NCI-H526 (cell line): ENCODE measurements around the gene ZNF496.
"Not testable (repeated sequence)": the region's sequence is repeated elsewhere in the genome, so short reads cannot be mapped to it uniquely, and the experiment has no call there.

Source experiments
- DNase-seq, 2 experiments: peaks; one replicate each; lab custom pipeline; 2025; lab: John Stamatoyannopoulos, UW

The ZNF496 gene

DNA sequence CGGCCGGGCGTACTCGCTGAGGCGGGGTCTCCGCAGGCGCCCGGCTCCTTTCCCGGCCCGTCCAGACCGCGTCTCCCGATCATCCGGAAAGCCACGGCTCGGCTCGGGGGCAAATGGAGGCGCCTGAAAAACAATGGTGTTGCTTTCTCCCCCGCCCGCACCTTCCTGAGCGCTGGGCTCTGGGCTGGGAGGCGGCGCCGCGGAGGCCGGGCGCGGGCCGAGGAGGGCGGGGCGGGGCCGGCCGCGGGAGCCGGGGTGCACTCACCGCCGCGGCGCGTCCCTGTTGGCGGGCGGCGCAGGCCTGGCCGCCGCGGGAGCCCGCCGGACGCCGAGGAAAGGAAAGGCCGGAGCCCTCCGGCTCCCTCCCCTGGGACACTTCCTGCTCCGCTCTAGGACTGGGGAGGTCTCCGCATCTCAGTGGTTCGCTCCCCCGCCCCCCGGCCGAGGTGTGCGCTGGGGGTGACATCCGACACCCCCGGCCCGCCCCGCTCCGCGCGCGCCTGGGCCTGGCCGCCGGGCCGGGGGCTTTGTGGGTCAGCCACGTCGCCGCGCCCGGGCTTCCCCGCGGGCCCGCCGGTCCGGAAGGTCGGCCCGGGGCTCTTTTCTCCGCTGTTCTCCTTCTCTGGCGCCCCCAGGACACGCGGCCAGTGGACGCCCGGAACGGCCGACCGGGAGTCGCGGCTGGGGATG, at the start of gene ZNF496:
Gene ZNF496 (minus strand): TSS at position 343 of the 690 bp plus-strand sequence. CDS start 2,289 bp downstream, outside the sequence.
- peak; percentile 8 to 81 for DNase-seq

DNA sequence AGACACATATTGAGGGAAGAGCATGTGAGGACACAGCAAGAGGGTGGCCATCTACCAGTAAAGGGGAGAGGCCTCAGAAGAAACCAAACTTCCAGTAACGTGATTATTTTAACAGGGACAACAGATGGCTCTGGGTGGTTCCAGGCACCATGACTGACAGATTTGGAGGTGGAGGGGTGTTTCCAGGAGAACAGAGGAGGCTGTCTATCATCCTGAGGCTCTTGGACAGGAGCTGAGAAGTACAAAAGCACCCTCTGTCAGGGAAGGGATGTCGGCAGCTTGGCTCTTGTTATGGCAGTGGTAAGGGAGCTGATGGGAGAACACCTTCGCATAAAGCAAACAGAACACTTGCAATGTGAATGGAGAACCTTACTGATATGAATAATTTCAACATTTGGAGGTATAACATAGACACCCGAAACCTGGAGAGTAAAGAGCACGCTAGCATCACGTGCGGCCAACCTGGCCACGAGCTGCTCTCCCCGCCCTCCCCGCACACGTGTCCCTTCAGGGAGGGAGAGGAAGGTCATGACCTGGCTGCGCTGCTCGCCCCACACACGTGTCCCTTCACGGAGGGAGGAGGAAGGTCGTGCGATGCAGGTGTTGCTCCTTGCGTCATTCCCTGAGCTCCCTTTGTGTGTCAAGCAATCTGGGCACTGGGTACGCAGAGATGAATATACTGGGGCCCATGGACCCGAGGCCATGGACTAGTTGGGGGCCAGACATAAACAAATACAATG, 46.8 kb upstream of the ZNF496 start:
- no peak for DNase-seq

DNA sequence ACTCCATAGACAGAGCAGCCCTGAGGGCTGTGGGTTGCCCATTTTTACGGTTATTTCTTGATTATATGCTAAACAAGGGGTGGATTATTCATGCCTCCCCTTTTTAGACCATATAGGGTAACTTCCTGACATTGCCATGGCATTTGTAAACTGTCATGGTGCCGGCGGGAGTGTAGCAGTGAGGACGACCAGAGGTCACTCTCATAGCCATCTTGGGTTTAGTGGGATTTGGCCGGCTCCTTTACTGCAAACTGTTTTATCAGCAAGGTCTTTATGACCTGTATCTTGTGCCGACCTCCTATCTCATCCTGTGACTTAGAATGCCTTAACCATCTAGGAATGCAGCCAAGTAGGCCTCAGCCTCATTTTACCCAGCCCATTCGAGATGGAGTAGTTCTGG, 46.0 kb upstream of the ZNF496 start:
- DNase-seq = not testable (repeated sequence)

DNA sequence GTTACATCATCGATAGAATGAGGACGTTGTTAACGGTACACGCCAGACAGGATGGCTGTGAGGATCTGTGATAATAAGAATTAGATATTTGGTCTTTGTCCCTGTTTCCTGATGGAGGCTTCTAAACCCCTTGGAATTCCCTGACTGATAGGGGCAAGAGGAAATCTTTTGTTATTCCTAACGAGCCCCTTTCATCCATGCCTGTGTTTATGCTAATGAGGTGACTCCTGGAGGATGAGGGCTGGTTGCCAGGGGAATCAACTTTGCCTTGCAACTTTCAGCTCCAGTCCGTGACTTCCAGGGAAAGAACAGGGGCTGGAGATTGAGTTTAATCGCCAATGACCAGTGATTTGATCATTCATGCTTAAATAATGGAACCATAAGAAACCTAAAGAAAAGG, 45.0 kb upstream of the ZNF496 start:
- no peak for DNase-seq

DNA sequence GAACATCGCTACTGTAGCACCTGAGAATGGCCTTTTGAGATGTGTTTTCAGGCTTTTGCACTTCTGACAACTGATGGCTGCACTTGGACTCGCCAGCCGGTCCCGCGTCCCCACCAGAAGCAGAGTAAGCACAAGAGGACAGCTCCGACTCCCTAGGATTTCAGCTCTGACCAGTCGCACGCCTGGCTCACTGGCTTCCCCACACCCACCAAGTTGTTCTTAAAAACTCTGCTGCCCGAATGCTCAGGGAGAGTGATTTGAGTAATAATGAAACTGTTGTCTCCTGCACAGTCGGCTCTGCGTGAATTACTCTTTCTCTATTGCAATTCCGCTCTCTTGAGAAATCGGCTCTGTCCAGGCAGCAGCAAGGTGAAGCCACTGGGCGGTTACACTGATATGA, 44.1 kb upstream of the ZNF496 start:
- no peak for DNase-seq

DNA sequence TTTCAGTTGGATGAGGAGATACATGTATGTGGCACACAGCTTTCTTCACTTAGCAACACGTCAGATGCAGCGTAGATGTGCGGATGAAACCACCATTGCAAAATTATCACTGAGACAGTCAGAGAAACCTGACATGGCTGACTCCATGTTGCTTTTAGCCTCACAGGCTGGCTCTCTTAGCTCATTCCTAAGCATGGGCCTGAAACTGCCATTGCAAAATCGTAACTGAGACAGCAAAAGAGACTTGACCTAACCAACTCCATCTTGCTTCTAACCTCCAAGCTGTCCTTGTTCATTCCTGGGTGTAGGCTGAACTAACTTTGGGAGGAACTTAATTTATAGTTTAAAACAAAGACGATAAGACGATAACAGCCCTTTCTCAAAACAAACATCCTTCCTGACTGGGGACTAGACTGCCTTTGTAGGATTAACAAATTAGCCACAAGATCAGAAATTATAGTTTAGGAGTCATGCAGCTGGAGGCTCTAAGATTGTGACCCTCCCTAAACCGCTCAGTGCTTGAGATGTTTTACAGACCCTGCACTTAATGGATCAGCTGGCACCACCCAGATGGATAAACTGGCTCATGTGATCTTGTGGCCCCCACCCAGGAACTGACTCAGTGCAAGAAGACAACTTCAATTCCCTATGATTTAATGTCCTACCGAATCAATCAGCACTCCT, 43.1 kb upstream of the ZNF496 start:
- DNase-seq = not testable (repeated sequence)

DNA sequence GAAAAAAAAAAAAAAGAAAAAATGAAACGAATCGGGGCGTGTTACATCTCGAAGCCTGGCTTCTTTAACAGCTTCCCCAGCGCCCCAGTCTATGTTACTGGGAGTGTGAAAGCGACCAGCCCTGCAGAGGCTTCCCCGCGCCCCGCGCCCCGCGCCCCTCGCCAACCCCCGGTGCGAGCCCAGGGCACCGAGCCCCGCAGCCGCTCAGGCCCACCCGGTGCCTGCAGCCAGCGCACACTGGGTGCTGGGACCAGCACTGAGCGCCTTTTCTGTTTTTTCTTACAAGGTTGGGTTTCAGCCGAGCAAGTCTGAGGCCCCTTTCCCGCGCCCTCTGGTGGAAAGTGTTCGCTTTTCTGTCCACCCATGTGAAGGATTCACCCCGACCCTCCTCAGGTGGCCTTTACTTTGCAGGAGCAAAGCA, 42.1 kb upstream of the ZNF496 start:
- peak; percentile 1 to 54 for DNase-seq

DNA sequence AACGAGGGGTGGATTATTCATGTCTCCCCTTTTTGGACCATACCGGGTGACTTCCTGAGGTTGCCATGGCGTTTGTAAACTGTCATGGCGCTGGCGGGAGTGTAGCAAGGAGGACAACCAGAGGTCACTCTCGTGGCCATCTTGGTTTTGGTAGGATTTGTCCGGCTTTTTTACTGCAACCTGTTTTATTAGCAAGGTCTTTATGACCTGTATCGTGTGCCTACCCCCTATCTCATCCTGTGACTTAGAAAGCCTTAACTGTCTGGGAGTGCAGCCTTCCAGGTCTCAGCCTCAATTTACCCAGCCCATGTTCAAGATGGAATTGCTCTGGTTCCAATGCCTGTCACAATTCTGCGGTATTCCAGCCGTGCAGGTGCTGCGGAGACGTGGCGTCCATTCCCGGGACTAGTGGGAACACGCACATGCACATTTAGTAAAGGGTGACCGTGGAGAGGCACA, 40.2 kb upstream of the ZNF496 start:
- DNase-seq = no peak

DNA sequence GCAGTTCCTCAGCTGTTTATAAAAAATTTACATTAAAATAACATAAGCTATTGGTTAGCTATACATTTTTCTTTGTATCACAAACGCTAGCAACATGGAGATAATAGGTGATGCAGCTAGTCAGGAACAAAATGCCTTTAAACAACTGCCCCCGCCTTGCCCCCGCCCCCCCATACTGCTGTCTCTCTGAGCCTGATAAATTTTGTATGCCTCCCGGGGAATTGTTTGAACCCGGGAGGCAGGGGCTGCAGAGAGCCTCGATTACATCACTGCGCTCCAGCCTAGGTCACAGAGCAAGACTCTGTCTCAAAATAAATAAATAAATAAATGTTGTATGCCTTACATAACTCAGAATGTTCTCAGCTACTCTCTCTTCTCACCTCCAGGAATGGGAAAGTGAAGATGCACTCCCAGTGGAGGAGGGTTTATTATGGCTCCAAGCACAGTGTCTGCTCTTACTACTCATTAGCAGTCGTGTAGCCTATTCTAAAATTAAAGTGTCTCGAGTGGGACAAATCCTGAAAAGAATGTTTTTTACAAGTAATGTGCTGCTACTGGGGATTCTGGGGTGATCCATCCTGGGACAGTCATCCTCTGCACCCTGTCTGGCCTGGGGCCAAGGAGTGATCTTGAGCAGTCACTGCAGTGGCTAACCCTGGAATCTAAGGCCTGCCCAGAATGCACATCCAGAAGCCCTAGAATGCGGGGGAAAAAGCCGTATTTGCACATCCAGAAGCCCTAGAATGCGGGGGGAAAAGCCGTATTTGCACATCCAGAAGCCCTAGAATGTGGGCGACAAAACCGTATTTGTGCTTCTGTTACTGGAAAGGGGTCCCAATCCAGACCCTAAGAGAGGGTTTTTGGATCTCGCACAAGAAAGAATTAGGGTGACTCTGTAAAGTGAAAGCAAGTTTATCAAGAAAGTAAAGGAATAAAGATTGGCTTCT, 39.4 kb upstream of the ZNF496 start:
- DNase-seq = no peak

DNA sequence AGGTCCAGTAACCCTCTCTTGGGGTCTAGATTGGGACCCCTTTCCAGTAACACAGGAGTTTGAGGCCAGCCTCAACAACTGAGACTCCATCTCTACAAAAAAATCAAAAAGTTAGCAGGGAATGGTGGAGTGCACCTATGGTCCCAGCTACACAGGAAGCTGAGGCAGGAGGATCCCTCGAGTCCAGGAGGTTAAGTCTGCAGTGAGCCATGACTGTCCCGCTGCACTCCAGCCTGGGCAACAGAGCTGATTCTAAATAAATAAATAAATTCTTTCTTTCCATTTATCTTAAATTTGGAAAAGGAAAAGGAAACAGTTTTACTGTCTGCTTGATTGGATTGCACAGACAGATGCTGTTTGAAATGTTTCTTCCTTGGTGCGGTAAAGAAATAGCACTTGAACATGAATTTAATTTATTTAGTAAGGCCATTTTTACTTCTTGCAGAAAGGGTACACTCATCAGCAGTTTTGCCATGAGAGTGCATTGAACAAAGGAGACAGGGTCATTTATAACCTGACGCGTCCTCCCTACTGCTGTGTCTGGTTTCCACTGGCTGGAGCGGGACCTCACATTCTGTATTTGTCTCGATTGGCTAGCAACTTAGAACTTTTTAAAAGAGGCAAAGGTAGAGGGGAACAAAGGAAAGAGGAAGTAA, 37.0 kb upstream of the ZNF496 start:
- DNase-seq = no peak

DNA sequence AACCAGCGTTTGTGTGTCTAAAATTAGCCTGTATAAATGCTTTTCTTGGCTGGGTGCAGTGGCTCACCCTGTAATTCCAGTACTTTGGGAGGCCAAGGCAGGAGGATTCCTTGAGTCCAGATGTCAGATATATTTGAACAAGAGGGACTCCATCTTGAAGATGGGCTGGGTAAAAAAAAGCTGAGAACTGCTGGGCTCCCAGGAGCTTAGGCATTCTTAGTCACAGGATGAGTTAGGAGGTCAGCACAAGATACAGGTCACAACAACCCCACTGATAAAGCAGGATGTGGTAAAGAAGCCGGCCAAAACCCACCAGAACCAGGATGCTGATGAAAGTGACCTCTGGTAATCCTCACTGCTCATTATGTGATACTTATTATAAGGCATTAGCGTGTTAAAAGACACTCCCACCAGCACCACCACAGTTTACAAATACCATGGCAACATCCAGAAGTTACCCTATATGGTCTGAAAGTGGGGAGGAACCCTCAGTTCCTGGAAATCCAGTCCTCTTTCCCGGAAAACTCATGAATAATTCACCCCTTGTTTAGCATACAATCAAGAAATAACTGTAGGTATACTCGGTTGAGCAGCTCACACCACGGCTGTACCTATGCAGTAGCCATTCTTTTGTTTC, 36.2 kb upstream of the ZNF496 start:
- no peak for DNase-seq

DNA sequence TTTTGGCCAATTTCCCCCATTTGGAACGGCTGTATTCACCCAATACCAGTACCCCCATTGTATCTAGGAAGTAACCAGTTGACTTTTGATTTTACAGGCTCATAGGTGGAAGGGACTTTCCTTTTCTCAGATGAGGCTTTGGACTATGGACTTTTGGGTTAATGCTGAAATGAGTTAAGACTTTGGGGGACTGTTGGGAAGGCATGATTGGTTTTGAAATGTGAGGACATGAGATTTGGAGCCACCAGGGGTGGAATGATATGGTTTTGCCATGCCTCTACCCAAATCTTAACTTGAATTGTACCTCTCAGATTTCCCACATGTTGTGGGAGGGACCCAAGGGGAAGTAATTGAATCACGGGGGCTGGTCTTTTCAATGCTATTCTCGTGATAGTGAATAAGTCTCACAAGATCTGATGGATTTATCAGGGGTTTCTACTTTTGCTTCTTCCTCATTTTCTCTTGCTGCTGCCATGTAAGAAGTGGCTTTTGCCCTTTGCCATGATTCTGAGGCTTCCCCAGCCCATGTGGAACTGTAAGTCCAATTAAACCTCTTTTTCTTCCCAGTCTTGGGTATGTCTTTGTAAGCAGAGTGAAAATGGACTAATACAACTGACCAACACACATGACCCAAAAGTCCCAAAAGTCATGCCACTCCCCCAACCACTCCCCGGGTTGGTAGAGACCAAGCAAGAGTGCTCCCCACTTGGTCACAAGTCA, 35.4 kb upstream of the ZNF496 start:
- DNase-seq = no peak

DNA sequence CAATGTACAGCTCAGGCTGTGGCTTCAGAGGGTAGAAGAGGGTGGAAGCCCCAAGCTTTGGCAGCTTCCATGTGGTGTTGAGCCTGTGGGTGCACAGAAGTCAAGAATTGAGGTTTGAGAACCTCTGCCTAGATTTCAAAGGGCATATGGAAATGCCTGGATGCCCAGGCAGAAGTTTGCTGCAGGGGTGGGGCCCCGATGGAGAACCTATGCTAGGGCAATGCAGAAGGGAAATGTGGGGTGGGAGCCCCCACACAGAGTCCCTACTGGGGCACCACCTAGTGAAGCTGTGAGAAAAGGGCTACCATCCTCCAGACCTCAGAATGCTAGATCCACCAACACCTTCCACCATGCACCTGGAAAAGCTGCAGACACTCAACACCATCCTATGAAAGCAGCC, 34.7 kb upstream of the ZNF496 start:
- DNase-seq = not testable (repeated sequence)

DNA sequence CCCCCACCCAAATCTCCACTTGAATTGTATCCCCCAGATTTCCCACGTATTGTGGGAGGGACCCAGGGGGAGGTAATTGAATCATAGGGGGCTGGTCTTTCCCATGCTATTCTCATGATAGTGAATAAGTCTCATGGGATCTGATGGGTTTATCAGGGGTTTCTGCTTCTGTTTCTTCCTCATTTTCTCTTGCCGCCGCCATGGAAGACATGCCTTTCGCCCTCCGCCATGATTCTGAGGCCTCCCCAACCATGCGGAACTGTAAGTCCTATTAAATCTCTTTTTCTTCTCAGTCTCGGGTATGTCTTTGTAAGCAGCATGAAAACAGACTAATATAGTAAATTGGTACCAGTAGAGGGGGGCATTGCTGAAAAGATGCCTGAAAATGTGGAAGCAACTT, 33.4 kb upstream of the ZNF496 start:
- DNase-seq = no peak

DNA sequence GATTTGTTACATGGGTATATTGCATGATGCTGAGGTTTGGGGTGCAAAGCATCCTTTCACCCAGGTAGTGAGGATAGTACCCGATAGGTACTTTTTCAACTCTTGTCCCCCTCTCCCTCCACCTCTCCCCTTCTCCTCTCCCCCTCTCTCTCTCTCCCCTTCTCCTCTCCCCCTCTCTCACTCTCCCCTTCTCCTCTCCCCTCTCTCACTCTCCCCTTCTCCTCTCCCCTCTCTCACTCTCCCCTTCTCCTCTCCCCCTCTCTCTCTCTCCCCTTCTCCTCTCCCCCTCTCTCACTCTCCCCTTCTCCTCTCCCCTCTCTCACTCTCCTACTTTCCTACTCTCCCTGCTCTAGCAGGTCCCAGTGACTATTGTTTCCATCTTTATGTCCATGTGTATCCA, 31.3 kb upstream of the ZNF496 start:
- not testable (repeated sequence) for DNase-seq

DNA sequence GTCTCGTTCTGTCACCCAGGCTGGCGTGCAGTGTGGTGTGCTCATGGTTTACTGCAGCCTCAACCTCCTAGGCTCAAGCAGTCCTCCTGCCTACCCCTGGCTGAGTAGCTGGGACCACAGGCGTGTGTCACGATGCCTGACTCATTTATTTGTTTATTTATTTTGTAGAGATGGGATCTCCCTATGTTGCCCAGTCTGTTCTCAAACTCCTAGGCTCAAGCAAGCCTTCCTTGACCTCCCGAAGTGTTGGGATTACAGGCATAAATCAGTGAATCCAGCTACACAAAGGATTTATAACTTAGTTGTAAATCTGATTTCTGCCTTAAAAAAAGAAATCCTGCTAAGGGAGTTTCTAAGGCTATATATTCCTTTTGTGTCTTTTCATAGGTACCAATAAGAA, 30.5 kb upstream of the ZNF496 start:
- DNase-seq = no peak

DNA sequence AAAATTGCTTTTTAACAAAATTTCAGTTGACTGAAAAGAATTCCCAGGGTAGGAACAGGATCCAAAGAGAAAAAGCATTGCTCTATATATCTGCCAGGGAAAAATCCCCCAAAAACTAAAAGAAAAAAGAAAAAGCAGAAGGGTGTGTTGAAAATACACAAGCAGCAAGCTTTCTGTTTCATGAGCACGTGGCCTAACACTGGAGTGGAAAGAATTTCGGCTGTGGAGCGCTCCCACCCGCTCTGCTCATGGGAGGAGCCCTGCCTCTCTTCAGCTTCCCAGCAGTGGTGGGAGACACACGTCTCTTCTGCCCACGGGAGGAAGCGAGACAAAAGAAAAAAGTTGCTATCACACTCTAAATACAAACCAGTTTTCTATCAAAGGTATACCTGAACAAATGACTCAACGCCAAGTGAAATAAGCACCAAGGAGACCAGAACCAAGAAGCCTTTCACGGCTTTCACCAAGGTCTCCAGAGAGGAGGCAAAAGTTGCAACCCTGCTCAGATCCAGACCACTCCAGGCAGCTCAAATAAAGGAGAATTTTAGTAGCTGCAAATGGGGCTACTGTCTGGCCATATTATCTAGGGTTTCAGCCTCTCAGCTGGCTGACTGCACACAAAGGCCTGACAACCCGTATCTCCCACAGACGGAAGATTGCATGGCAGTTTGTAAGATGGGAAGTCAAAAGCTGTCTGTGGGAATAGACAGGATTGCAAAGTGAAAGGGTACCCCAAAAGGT, 29.5 kb upstream of the ZNF496 start:
- no peak for DNase-seq

DNA sequence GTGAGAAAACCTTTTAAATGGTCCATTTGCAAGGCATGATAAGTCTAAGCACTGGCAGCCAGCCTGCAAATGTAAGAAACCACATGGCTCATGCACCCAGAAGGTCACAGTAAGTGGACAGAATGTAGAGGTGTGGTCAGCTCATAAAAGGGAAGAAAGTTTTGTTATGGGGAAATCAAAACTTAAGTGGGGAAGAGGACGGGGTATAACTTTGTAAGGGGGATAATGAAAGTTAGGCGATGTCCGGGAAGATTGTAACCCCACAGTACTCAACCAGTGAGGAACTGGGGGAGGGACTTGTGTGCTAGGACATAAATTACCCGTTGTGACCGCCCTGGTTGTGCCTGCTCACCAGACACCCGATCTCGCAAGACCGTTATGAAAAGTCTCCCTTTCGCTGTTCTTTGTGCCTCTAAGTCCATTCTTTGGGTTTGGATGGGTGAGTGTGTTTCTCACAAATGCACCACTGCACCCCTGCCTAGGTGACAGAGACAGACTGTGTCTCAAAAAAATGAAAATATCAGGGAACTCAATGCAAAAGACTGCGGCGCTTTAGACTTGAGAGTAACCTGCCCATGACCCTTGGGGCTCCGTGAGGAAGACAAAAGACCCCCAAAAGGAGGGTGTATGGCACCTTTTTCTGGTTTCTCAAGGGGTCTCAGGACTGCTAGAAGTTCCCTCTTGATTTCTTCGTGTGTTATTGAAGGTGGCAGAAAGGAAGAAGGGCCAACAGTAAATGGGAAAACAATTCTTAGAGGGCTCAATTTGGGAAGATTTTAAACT, 28.6 kb upstream of the ZNF496 start:
- DNase-seq = no peak

DNA sequence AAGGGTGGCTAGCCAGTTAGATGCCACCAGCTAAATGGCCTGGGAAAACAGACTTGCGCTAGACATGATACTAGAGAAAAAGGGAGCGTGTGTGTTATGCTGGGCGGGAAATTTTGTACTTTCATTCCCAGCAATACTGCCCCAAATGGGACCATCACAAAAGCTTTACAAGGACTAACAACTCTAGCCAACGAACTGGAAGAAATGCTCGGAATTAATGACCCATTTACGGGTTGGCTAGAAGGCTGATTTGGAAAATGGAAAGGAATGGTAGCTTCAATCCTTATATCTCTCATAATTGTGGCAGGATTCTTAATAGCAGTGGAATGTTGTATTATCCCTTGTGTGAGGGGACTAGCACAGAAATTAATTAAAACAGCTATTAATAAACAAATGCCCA, 27.9 kb upstream of the ZNF496 start:
- no peak for DNase-seq
